Central memory CD8-positive, alpha-beta T cell (primary cell): ENCODE data around the gene KRTAP5-7.
"Not testable (repeated sequence)": the region's sequence is repeated elsewhere in the genome, so short reads cannot be mapped to it uniquely, and the experiment has no call there.

Experiments used
- ATAC-seq: fragments of 150-1000 bp; cut with Tn5 transposase; replicated peaks from 2 replicates; pipeline ENCODE4 v1.10.0; 2022; ENCODE audit warnings: mild to moderate bottlenecking, moderate FRiP score, moderate number of reproducible peaks; ENCODE audit not compliant: poor library complexity, severe bottlenecking; ENCODE audit errors: extremely low read depth
- DNase-seq, 2 donors: peaks; one replicate each; pipeline ENCODE4 v3.0.0; 2021; ENCODE audit warnings: low spot score in 2 of 2
- H3K27ac Mint-ChIP-seq: one replicate; pipeline ENCODE4 v1.8.0; 2022; ENCODE audit warnings: low read depth, mild to moderate bottlenecking, moderate library complexity, mixed read lengths
- H3K27me3 Mint-ChIP-seq: one replicate; pipeline ENCODE4 v1.8.0; 2022; ENCODE audit warnings: mixed read lengths
- H3K36me3 Mint-ChIP-seq: one replicate; pipeline ENCODE4 v1.8.0; 2022; ENCODE audit warnings: mild to moderate bottlenecking, moderate library complexity, mixed read lengths; ENCODE audit not compliant: insufficient read depth
- H3K4me1 Mint-ChIP-seq: one replicate; pipeline ENCODE4 v1.8.0; 2022; ENCODE audit warnings: mixed read lengths
- H3K4me3 Mint-ChIP-seq: one replicate; pipeline ENCODE4 v1.8.0; 2022; ENCODE audit warnings: mild to moderate bottlenecking, moderate library complexity, mixed read lengths
- H3K9me3 Mint-ChIP-seq: one replicate; pipeline ENCODE4 v1.8.0; 2022; ENCODE audit warnings: mixed read lengths

The KRTAP5-7 gene, protein sequence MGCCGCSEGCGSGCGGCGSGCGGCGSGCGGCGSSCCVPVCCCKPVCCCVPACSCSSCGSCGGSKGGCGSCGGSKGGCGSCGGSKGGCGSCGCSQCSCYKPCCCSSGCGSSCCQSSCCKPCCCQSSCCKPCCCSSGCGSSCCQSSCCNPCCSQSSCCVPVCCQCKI

GRCh38 chr11:71526796-71527575 lies at the start of gene KRTAP5-7:
Gene KRTAP5-7, plus strand, starts transcription at chr11:71527267. Its CDS starts 34 bp downstream, at chr11:71527301.
- H3K4me3 Mint-ChIP-seq, H3K36me3 Mint-ChIP-seq, H3K27ac Mint-ChIP-seq, ATAC-seq, H3K9me3 Mint-ChIP-seq, H3K4me1 Mint-ChIP-seq, DNase-seq: not testable (repeated sequence)
- peaks cover 27% of the 10 kb centered on the region for H3K27me3 Mint-ChIP-seq

- Mint-ChIP-seq H3K36me3 (peaks cover 39% of the 10 kb centered on the region), H3K27me3 (no peaks in the 10 kb centered on the region), H3K27ac (no peak overlapping the region), H3K4me3 (no peak overlapping the region), H3K4me1 (no peaks in the 10 kb centered on the region), H3K9me3 (no peaks in the 10 kb centered on the region)
- DNase-seq (no peak), ATAC-seq (no peak)
Observed at GRCh38 chr11:71477641-71478527, 49.2 kb upstream of the KRTAP5-7 start.

- H3K4me3 Mint-ChIP-seq, result no peak overlapping the region
- DNase-seq (no peak), ATAC-seq (no peak)
- no peaks in the 10 kb centered on the region for H3K9me3 Mint-ChIP-seq
- H3K27me3 Mint-ChIP-seq, result no peaks in the 10 kb centered on the region
- no peak overlapping the region for H3K27ac Mint-ChIP-seq
- H3K4me1 Mint-ChIP-seq, result no peaks in the 10 kb centered on the region
- peaks cover 42% of the 10 kb centered on the region for H3K36me3 Mint-ChIP-seq
Observed at GRCh38 chr11:71478528-71478840, 48.6 kb upstream of the KRTAP5-7 start.

GRCh38 chr11:71481101-71481960 lies 45.7 kb upstream of the KRTAP5-7 start:
- Mint-ChIP-seq H3K36me3 (peaks cover 52% of the 10 kb centered on the region), H3K4me3 (no peak overlapping the region), H3K4me1 (no peaks in the 10 kb centered on the region), H3K27me3 (no peaks in the 10 kb centered on the region), H3K27ac (no peak overlapping the region), H3K9me3 (no peaks in the 10 kb centered on the region)
- ATAC-seq (no peak), DNase-seq (no peak)

DNA sequence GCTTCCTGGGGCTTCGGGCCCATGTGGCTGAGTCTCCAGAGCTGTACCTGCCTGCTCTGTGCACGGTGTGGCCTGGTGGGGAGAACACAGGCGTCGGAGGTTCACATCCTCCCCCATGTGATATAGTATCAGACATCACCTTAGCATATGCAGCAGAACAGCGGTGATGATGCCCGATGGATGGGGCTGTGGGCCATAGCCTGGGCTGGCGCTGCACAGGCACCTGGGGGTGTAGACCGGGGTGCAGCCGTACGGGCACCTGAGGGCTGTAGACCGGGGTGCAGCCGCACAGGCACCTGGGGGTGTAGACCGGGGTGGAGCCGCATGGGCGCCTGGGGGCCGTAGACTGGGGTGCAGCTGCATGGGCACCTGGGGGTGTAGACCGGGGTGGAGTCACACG lies 44.9 kb upstream of the KRTAP5-7 start:
- H3K36me3 Mint-ChIP-seq, result peaks cover 51% of the 10 kb centered on the region
- no peaks in the 10 kb centered on the region for H3K9me3 Mint-ChIP-seq
- H3K4me1 Mint-ChIP-seq, result no peaks in the 10 kb centered on the region

GRCh38 chr11:71482746-71483364 lies 44.2 kb upstream of the KRTAP5-7 start:
- Mint-ChIP-seq H3K27ac (no peak overlapping the region), H3K27me3 (no peaks in the 10 kb centered on the region), H3K4me1 (peaks cover 2% of the 10 kb centered on the region), H3K9me3 (no peaks in the 10 kb centered on the region), H3K4me3 (no peak overlapping the region), H3K36me3 (peaks cover 54% of the 10 kb centered on the region)
- ATAC-seq (no peak), DNase-seq (no peak)

More for the DNA sequence above, 44.9 kb upstream of the KRTAP5-7 start:
- Mint-ChIP-seq H3K27me3 (no peaks in the 10 kb centered on the region), H3K4me3 (no peak overlapping the region), H3K27ac (no peak overlapping the region)
- ATAC-seq, result no peak
- DNase-seq, result no peak

GRCh38 chr11:71483692-71484091 lies 43.4 kb upstream of the KRTAP5-7 start:
- no peaks in the 10 kb centered on the region for H3K27me3 Mint-ChIP-seq
- no peak for ATAC-seq
- H3K9me3 Mint-ChIP-seq, result no peaks in the 10 kb centered on the region
- peaks cover 7% of the 10 kb centered on the region for H3K4me1 Mint-ChIP-seq
- H3K36me3 Mint-ChIP-seq, result peaks cover 53% of the 10 kb centered on the region
- no peak overlapping the region for H3K4me3 Mint-ChIP-seq
- H3K27ac Mint-ChIP-seq, result no peak overlapping the region
- DNase-seq, result no peak

GRCh38 chr11:71484248-71485062 lies 42.6 kb upstream of the KRTAP5-7 start:
- H3K4me1 Mint-ChIP-seq, result peaks cover 11% of the 10 kb centered on the region
- H3K4me3 Mint-ChIP-seq, result no peak overlapping the region
- H3K9me3 Mint-ChIP-seq, result no peaks in the 10 kb centered on the region
- no peaks in the 10 kb centered on the region for H3K27me3 Mint-ChIP-seq
- ATAC-seq (no peak), DNase-seq (no peak)
- H3K36me3 Mint-ChIP-seq, result peaks cover 52% of the 10 kb centered on the region
- H3K27ac Mint-ChIP-seq, result no peak overlapping the region

- Mint-ChIP-seq H3K27ac (no peak overlapping the region), H3K27me3 (no peaks in the 10 kb centered on the region), H3K36me3 (peaks cover 48% of the 10 kb centered on the region), H3K4me1 (peaks cover 11% of the 10 kb centered on the region), H3K4me3 (no peak overlapping the region), H3K9me3 (no peaks in the 10 kb centered on the region)
- ATAC-seq, result no peak
- no peak for DNase-seq
Observed at GRCh38 chr11:71485063-71485399, 42.0 kb upstream of the KRTAP5-7 start.

GRCh38 chr11:71485466-71485865 lies 41.6 kb upstream of the KRTAP5-7 start:
- H3K36me3 Mint-ChIP-seq, result peaks cover 47% of the 10 kb centered on the region
- no peak overlapping the region for H3K27ac Mint-ChIP-seq

DNA sequence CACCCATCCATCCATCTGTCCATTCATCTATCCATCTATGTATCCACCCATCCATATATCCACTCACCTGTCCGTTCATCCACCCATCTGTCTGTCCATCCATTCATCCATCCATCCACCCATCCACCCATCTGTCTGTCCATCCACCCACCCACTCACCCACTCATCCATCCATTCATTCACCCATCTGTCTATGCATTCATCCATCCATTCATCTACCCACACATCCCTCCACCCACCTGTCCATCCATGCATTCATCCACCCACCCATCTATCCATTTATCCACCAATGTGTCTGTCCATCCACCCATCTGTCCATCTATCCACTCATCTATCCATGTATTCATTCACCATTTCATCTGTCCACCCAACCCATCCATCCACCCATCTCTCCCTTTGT lies 40.7 kb upstream of the KRTAP5-7 start:
- H3K9me3 Mint-ChIP-seq, result no peaks in the 10 kb centered on the region
- peaks cover 42% of the 10 kb centered on the region for H3K36me3 Mint-ChIP-seq
- no peak overlapping the region for H3K4me3 Mint-ChIP-seq
- H3K27me3 Mint-ChIP-seq, result no peaks in the 10 kb centered on the region
- H3K27ac Mint-ChIP-seq, result no peak overlapping the region
- ATAC-seq (no peak), DNase-seq (no peak)
- peaks cover 14% of the 10 kb centered on the region for H3K4me1 Mint-ChIP-seq

More at GRCh38 chr11:71485466-71485865, 41.6 kb upstream of the KRTAP5-7 start:
- H3K4me3 Mint-ChIP-seq, result no peak overlapping the region
- DNase-seq, result no peak
- no peaks in the 10 kb centered on the region for H3K27me3 Mint-ChIP-seq
- no peaks in the 10 kb centered on the region for H3K9me3 Mint-ChIP-seq
- H3K4me1 Mint-ChIP-seq, result peaks cover 11% of the 10 kb centered on the region
- no peak for ATAC-seq
